Mammary microvascular endothelial cell (primary cell): ENCODE measurements around the gene PGRMC2. TPM values are rescaled to one million over a fixed set of nuclear protein-coding genes. Genes with fewer than 3 reads are reported as not detected.

Experiments used
- total RNA-seq: library from RNA; depleted of rRNA; stranded (reverse); fragments of >200 nt; gene quantifications from 2 replicates; pipeline ENCODE4 v1.2.3, GENCODE V29; 2015

PGRMC2 gene
- 13.2 and 20.9 TPM in 2 replicates for total RNA-seq

GRCh38 chr4:128287141-128287870, at the start of gene PGRMC2:
TSS of gene PGRMC2 (minus strand) at chr4:128287813. CDS start at chr4:128287790, 23 bp downstream.

Other genes with a start within 250 kb of the PGRMC2 start
- gene LARP1B, start 226.5 kb downstream of the PGRMC2 start, total RNA-seq, result 17.0 and 17.5 TPM in 2 replicates